ENCODE data around the gene ANKRD34A. TPM values are rescaled to one million over a fixed set of nuclear protein-coding genes. Genes with fewer than 3 reads are reported as not detected.
A peak's percentile ranks its signal among the peaks of the same experiment; 100 is the strongest.
"Not testable (repeated sequence)": the region's sequence is repeated elsewhere in the genome, so short reads cannot be mapped to it uniquely, and the experiment has no call there.

The ANKRD34A gene
- total RNA-seq, 1 donor from 2014 or later: 4.1 TPM

DNA sequence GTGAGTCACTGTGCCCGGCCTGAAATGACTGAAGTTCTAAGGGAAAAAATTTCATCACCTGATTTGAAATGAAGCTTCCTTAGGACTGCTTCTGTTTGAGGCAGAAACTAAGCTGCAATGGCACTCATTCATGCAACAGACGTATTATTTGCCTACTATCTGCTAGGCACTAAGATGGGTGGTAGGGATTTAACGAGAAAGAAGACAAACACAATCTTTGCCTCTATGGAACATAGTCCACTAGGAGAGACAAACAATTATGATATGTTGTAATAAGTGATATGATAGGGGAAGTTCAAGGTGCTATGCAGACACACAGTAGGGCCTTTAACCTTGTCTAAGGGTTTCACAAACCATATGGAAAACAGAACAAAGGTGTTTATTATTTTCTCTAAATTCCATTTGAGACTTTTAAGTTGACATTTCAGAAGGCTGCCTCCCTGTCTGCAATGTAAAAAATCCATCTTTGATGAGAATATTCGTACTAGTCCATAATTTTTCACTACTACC, 17.8 kb downstream of the ANKRD34A start:
- Mint-ChIP-seq H3K27me3 (ENCODE audit: low read depth) (no peaks in the 10 kb centered on the region), H3K4me3 (ENCODE audit: low read depth) (no peak overlapping the region), H3K9me3 (no peaks in the 10 kb centered on the region), H3K4me1 (ENCODE audit: low read depth) (peaks cover 18% of the 10 kb centered on the region), H3K36me3 (ENCODE audit: low read depth) (peaks cover 46% of the 10 kb centered on the region), H3K27ac (no peak overlapping the region)
- DNase-seq (ENCODE audit: low spot score): no peak
- intact Hi-C loops (cut with micrococcal nuclease): no loop called here

DNA sequence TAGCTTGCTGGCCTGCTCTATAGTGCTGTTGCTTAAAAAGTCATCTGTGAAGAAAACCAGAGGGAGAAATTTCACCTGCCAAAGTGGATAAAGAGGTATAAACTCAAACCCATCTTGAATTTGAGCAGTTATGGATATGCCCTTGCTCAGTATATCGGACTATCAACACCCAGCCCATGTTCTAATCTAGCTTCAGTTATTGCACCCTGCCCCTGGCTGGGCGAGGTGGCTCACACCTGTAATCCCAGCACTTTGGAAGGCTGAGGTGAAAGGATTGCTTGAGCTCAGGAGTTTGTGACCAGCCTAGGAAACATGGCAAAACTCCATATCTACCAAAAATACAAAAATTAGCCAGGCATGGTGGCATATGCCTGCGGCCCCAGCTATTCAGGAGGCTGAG, 19.8 kb downstream of the ANKRD34A start:
- intact Hi-C loops (cut with micrococcal nuclease): no loop called here
- Mint-ChIP-seq H3K27me3 (ENCODE audit: low read depth) (no peaks in the 10 kb centered on the region), H3K27ac (no peak overlapping the region)

DNA sequence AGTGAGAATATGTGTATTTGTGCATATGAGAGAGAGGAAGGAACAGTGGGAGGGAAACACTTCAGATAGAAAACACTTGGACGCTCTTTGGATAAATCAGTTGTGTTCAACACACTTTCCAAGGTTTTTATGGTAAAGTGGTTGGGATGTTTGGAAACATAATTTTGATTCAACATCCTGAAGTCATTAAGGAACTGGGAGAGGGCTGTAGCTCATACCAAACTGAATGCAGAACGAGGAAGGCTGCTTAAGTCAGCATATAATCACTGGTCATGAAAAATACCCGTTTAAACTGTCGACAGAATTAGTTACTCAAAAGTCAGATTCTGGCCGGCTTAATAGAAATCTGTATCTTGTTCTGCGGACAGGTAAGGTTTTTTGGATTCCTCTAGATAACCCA, 21.5 kb downstream of the ANKRD34A start:
- no peak overlapping the region for H3K27ac Mint-ChIP-seq
- H3K4me3 Mint-ChIP-seq (ENCODE audit: low read depth): no peak overlapping the region
- intact Hi-C loops (cut with micrococcal nuclease): no loop called here
- no peaks in the 10 kb centered on the region for H3K27me3 Mint-ChIP-seq (ENCODE audit: low read depth)
- H3K36me3 Mint-ChIP-seq (ENCODE audit: low read depth): peaks cover 43% of the 10 kb centered on the region
- DNase-seq (ENCODE audit: low spot score): no peak
- peaks cover 2% of the 10 kb centered on the region for H3K4me1 Mint-ChIP-seq (ENCODE audit: low read depth)
- H3K9me3 Mint-ChIP-seq: no peaks in the 10 kb centered on the region

More for the DNA sequence above, 19.8 kb downstream of the ANKRD34A start:
- no peak overlapping the region for H3K4me3 Mint-ChIP-seq (ENCODE audit: low read depth)
- H3K4me1 Mint-ChIP-seq (ENCODE audit: low read depth): peaks cover 5% of the 10 kb centered on the region
- no peaks in the 10 kb centered on the region for H3K9me3 Mint-ChIP-seq
- DNase-seq (ENCODE audit: low spot score): no peak
- H3K36me3 Mint-ChIP-seq (ENCODE audit: low read depth): peaks cover 38% of the 10 kb centered on the region

DNA sequence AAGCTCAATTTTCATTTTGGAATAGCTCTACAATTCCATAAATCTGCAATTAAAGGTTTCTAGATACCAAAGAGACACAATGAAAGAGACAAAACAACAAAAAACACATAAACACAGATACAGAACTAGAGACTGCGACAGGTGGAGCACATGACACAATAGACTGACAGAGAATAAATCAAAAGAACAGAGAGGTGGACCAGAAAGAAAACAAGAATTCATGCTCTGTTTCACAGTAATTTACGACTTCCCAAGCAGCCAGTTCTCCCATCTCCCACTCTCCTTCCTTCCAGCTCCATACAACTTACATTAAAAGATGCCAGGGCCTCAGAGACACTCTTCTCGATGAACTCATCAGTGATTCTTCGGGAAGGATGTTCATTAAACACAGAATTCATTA, 22.0 kb downstream of the ANKRD34A start:
- Mint-ChIP-seq H3K27ac (no peak overlapping the region), H3K27me3 (ENCODE audit: low read depth) (no peaks in the 10 kb centered on the region), H3K9me3 (no peaks in the 10 kb centered on the region), H3K36me3 (ENCODE audit: low read depth) (peaks cover 46% of the 10 kb centered on the region), H3K4me1 (ENCODE audit: low read depth) (peaks cover 2% of the 10 kb centered on the region), H3K4me3 (ENCODE audit: low read depth) (no peak overlapping the region)
- intact Hi-C loops (cut with micrococcal nuclease): no loop called here
- DNase-seq (ENCODE audit: low spot score): no peak

DNA sequence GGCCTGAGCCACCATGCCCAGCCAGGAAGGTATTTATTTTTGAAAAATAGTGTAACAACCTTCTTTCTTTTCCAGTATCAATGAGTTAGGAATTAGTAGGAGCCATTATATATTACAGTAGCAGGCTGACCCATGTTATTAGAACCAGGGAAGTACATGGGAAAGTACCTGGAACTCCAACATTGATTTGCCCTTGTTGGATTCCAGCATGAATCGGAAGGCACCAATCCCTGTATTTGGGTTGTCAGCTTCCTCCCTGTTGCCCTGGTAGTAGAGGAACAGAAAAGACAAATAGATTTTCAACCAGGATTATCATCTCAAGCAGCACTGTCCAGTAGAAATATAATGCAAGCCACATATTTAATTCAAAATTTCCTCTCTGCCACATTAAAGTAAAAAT, 26.9 kb downstream of the ANKRD34A start:
- Mint-ChIP-seq H3K4me1 (ENCODE audit: low read depth) (peaks cover 10% of the 10 kb centered on the region), H3K36me3 (ENCODE audit: low read depth) (peaks cover 43% of the 10 kb centered on the region), H3K4me3 (ENCODE audit: low read depth) (no peak overlapping the region), H3K9me3 (no peaks in the 10 kb centered on the region), H3K27ac (no peak overlapping the region), H3K27me3 (ENCODE audit: low read depth) (no peaks in the 10 kb centered on the region)
- no peak for DNase-seq (ENCODE audit: low spot score)
- intact Hi-C loops (cut with micrococcal nuclease): no loop called here

DNA sequence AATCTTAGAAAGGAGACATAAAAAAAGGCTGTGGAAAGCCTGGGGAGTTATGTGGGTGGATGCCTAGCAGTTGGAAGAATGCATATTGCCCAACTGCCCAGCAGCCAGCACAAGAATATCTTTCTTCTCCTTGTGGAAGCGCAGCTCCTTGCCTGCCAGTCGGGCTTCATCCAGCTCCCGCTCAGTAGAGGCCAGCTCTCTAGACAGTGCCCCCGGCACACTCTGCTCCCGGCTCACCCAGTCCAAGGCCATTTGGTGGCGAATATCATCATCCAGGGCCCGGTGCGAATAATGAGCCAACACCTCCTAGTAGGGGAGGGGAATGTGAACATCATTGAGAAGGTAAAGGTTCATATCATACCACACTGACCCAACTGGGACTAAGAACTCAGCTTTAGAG, 28.1 kb downstream of the ANKRD34A start:
- Mint-ChIP-seq H3K9me3 (no peaks in the 10 kb centered on the region), H3K27me3 (ENCODE audit: low read depth) (no peaks in the 10 kb centered on the region), H3K27ac (no peak overlapping the region), H3K4me3 (ENCODE audit: low read depth) (no peak overlapping the region), H3K36me3 (ENCODE audit: low read depth) (peaks cover 41% of the 10 kb centered on the region), H3K4me1 (ENCODE audit: low read depth) (peaks cover 16% of the 10 kb centered on the region)
- intact Hi-C loops (cut with micrococcal nuclease): no loop called here
- DNase-seq (ENCODE audit: low spot score): no peak

DNA sequence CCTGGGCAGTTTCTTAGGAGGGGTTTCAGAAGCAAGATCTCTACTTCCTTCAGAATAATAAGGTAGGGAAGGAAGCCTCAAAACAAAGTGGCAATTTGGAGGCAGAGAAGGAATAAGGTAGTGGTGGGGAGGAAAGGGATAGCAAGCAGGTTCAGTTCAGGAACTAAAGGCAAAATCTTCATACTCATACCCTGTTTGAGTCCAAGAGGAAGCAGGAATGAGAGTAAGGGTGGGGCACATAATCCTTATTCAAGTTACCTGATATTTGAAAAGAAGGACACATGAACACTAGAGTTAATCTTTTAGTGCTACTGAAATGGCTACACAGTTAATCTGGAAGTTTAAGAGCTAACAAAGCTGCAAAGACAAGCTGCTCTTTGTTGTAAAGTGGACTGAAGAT, 28.7 kb downstream of the ANKRD34A start:
- Mint-ChIP-seq H3K27me3 (ENCODE audit: low read depth) (no peaks in the 10 kb centered on the region), H3K36me3 (ENCODE audit: low read depth) (peaks cover 43% of the 10 kb centered on the region)

DNA sequence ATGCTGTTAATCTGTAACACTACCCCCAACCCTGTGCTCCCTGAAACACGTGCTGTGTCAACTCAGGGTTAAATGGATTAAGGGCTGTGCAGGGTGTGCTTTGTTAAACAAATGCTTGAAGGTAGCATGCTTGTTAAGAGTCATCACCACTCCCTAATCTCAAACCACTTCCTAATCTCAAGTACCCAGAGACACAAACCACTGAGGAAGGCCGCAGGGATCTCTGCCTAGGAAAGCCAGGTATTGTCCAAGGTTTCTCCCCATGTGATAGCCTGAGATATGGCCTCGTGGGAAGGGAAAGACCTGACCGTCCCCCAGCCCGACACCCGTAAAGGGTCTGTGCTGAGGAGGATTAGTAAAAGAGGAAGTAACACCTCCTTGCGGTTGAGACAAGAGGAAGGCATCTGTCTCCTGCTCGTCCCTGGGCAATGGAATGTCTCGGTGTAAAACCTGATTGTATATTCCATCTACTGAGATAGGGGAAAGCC, 31.8 kb downstream of the ANKRD34A start:
- H3K4me3 Mint-ChIP-seq (ENCODE audit: low read depth); intact Hi-C loops (cut with micrococcal nuclease); H3K27me3 Mint-ChIP-seq (ENCODE audit: low read depth); H3K9me3 Mint-ChIP-seq: not testable (repeated sequence)
- H3K27ac Mint-ChIP-seq: peak overlapping the region; percentile 70
- H3K36me3 Mint-ChIP-seq (ENCODE audit: low read depth): peaks cover 37% of the 10 kb centered on the region
- DNase-seq (ENCODE audit: low spot score): peak; percentile 24
- H3K4me1 Mint-ChIP-seq (ENCODE audit: low read depth): peaks cover 17% of the 10 kb centered on the region

More for the DNA sequence above, 28.7 kb downstream of the ANKRD34A start:
- Mint-ChIP-seq H3K27ac (no peak overlapping the region), H3K4me3 (ENCODE audit: low read depth) (no peak overlapping the region), H3K9me3 (no peaks in the 10 kb centered on the region), H3K4me1 (ENCODE audit: low read depth) (peaks cover 16% of the 10 kb centered on the region)
- DNase-seq (ENCODE audit: low spot score): no peak
- intact Hi-C loops (cut with micrococcal nuclease): no loop called here

DNA sequence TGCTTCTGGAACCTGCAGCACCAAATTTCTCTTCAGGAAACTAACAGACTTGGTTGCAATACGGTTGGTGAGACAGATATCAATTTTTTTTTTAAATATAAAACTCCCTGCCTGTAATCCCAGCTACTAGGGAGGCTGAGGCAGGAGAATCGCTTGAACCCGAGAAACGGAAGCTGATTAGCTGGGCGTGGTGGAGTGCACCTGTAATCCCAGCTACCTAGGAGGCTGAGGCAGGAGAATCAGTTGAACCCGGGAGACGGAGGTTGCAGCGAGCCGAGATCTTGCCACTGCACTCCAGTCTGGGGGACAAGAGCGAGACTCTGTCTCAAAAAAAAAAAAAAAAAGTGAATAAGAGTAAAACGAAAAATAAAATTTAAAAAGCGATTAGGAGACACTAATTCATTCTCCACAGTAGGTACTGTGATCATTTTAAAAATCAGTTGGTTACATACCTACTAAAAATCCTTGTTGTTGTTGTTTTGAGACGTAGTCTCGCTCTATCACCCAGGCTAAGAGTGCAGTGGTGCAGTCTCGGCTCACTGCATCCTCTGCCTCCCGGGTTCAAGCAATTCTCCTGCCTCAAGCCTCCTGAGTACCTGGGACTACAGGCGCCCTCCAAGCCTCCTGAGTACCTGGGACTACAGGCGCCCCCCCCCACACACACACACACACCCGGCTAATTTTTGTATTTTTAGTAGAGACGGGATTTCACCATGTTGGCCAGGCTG, 36.3 kb downstream of the ANKRD34A start:
- Mint-ChIP-seq H3K36me3 (ENCODE audit: low read depth) (peaks cover 14% of the 10 kb centered on the region), H3K4me3 (ENCODE audit: low read depth) (peak overlapping the region; percentile 76), H3K9me3 (no peaks in the 10 kb centered on the region), H3K27me3 (ENCODE audit: low read depth) (no peaks in the 10 kb centered on the region), H3K4me1 (ENCODE audit: low read depth) (peaks cover 23% of the 10 kb centered on the region), H3K27ac (peak overlapping the region; percentile 80)
- DNase-seq (ENCODE audit: low spot score): no peak
- intact Hi-C loops (cut with micrococcal nuclease): loop anchor here (1.0 kb wide), 3 partner anchors 9 to 51 kb away; no protein-coding TSS in a partner anchor

DNA sequence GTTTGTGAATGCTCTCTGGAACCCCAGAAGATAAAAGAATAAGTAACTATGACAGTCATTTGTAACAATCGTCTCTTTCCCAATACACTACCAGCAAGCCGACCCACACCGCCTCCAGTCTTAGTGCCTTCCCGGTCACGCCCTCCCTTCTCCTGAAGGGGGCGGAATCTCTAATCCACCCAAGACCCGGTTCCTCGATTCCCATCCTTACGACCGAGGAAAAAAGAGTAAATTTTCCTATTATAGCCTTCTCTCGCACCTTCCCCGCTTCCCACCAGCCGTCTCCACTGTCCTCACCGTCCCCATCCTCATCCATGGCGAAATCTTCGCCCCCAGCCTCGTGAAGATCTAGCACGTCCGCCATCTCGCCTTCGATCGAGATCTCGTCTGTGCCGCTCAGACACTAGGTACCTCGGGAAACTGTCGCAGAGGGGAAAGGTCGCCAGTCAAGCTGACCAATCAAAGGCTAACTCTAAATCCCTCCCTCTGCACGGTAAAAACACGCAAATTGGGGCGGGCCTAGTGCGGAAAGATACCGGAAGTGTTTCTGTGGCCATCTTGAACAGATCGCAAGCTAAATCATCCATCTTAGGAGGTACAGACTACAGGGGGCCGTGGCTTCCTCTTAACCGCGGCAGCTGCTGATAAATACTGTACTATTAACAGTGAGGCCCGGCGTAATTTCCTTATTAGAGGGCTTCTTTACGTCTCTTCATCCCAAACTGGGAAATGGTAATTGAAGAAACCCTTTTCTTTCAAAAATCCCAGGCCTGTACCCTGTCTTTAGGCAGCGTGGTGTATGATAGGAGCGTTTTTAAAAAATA, 37.1 kb downstream of the ANKRD34A start, which contains the start of gene RBM8A:
Gene RBM8A, minus strand, starts transcription at position 422 of the 824 bp plus-strand sequence. Its CDS starts 58 bp downstream, at position 364.
- Mint-ChIP-seq H3K27ac (peak within 1 kb of the TSS; percentile 80), H3K36me3 (ENCODE audit: low read depth) (peaks cover 20% of the 10 kb centered on the region), H3K9me3 (no peaks in the 10 kb centered on the region), H3K4me1 (ENCODE audit: low read depth) (peaks cover 15% of the 10 kb centered on the region), H3K27me3 (ENCODE audit: low read depth) (no peaks in the 10 kb centered on the region), H3K4me3 (ENCODE audit: low read depth) (no peak within 1 kb of the TSS)
- intact Hi-C loops (cut with micrococcal nuclease): loop anchor here (1.0 kb wide), 3 partner anchors 8 to 52 kb away; no protein-coding TSS in a partner anchor
- peak; percentile 94 for DNase-seq (ENCODE audit: low spot score)

DNA sequence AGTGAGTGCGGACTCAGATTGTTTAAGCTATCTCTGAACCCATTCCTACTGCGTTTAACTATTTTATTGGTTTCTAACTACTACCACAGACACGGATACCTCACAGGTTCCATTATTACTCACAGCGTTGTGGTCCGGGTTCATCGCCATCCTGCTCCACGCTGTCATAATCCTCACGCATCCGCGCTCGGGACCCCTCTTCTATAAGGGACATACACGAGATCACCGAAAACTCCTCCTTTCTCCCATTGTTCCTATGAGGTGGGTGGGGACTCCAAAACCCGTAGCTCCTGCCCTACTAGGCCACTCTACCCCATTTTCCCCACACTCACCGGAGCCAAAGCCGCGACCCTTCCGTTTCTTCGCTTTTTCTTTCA, 37.7 kb downstream of the ANKRD34A start:
- H3K9me3 Mint-ChIP-seq: no peaks in the 10 kb centered on the region
- no peak overlapping the region for H3K27ac Mint-ChIP-seq
- no peak for DNase-seq (ENCODE audit: low spot score)
- H3K4me3 Mint-ChIP-seq (ENCODE audit: low read depth): no peak overlapping the region
- intact Hi-C loops (cut with micrococcal nuclease): loop anchor here (1.0 kb wide), 3 partner anchors 7 to 53 kb away; no protein-coding TSS in a partner anchor
- H3K27me3 Mint-ChIP-seq (ENCODE audit: low read depth): no peaks in the 10 kb centered on the region
- H3K36me3 Mint-ChIP-seq (ENCODE audit: low read depth): peaks cover 18% of the 10 kb centered on the region
- peaks cover 13% of the 10 kb centered on the region for H3K4me1 Mint-ChIP-seq (ENCODE audit: low read depth)

DNA sequence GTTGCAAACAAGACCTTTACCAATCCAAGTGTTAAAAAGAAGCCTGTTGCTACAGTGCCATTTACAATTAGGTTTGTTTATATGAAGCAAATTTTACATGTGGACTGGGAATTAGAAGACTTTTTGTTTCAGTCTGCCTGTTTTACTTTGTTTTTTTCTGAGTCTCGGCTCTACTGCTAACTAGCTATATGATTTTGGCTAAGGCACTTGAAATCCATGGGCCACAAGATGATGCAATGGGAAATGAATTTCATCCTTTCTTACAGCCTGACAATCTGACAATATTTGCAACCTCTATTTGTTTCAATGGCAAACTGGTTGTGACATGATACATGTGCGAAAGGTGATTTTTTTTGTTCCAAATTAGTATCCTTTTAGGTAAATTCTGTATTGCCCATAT, 42.1 kb downstream of the ANKRD34A start:
- H3K36me3 Mint-ChIP-seq (ENCODE audit: low read depth): peaks cover 19% of the 10 kb centered on the region
- no peaks in the 10 kb centered on the region for H3K9me3 Mint-ChIP-seq
- H3K27me3 Mint-ChIP-seq (ENCODE audit: low read depth): no peaks in the 10 kb centered on the region
- intact Hi-C loops (cut with micrococcal nuclease): no loop called here
- no peak overlapping the region for H3K4me3 Mint-ChIP-seq (ENCODE audit: low read depth)
- peaks cover 32% of the 10 kb centered on the region for H3K4me1 Mint-ChIP-seq (ENCODE audit: low read depth)
- no peak overlapping the region for H3K27ac Mint-ChIP-seq
- DNase-seq (ENCODE audit: low spot score): no peak

All from activated T-helper 2 cell treated with anti-CD3 and anti-CD28 coated beads, Interferon-gamma antibody, Interleukin-2, Interleukin-4, amounts not matched to agents 10 μg/mL and 5 μg/mL and 100 μg/mL, durations not matched to agents 14 hours and 24 hours and 36 hours (primary cell).